GM18526 (cell line): Measurements from ENCODE around the gene SLC26A9.

Experiments used
- POLR2A ChIP-seq: IDR thresholded peaks from 3 replicates; pipeline ENCODE4 v1.6.1; 2011; ENCODE audit not compliant: insufficient read length; ENCODE audit errors: extremely low read depth

SLC26A9 gene

DNA sequence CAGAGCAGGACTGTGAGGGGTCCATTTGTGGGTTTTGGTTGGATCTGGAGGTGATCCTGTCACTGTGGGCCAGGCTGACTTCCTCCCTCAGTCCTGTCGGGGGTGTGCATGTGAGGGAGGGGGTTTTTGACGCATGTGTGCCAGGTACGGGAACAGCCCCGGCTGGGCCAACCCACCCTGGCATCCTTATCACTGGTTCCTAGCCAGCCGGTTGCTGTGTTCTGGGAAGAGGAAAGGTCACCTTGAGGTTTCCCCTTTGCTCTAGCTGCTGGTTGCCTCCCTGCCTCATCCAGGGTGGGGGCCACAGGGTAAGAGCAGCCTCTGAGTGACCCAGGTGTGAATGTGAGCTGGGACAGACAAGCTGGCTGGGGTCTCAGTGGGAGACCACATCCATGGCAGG lies 2.5 kb downstream of the SLC26A9 start:
- TF ChIP-seq POLR2A: no peak

DNA sequence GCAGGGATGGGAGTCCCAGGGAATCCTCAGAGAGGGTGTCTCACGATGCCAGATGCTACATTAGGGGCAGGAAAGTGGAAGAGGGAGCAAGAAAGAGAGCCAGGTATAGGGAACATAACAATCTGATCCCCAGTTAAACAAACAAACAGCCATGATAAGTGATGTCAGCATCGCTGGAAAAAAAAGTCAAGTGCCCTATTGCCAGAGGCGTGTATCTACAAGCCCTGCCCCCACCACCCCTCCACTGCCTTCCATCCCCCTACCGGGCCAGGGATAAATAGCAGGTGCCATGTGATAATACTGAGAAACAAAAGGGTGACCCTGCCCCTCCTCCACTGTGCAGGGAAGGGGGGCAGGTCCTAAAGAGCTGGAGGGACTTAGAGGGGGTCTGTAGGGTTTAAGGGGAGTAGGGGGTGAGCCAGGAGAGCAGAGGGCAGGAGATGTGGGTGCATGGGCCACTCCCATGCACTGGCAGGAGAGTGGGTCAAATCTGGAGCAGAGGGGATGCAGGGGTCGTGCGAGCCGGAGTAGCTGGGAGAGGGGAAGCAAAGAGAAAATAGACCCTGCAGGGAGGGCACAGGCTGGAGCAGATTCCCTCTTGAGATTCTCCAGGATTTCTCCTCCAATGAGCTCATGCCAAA lies 3.4 kb downstream of the SLC26A9 start:
- TF ChIP-seq POLR2A: no peak

DNA sequence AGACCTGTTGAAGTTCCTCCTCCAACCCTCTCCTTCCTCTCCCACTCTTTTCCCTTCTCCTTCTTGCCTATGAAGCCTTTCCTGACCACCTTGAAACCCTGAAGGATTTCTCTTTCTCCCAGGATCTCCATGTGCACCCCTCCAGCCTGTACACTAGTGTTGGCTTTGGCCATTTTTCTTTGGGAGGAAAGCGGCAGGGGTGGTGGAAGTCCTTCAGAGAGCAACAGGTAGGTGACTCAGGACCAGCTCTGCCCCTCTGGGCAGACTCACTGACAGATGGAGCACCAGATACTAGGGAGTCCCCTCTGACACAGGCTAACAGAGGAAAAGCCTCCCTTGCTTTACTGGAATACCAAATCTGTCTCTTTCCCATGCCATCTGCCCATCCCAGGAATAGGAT lies 4.6 kb downstream of the SLC26A9 start:
- TF ChIP-seq POLR2A: no peak

DNA sequence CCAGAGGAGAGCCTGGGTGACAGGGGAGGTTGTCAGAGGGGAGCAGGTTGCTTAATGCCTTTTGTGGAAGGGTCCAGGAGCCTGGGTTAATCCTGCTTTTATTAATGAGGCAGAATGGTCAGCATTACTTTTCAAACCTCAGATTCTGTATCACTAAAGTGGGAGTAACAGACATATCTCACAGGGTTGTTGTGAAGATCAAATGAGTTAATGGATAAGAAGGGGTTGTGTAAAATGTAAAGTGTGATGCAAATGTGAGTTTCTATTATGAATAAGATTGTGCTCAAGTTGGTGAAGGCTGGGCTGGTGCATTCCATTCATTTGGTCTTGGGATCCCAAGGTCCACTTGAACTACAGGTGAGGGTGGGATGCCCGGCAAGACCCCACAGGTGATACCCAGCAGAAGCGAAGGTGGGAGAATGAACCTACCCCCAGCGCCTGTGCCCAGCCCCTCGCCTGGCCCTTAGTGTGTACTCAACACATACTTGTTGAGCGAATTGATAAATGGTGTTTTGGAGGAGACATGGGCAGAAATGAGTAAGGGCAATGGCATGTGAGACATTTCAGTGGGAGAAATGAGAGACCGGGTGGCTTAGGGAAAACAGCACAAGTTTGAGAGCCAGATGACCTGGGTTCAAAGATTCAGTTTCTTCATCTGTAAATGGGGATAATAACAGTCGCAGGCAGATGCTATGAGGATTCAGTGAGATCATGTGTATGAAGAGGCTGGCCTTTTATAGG lies 6.2 kb downstream of the SLC26A9 start:
- no peak for TF ChIP-seq POLR2A

DNA sequence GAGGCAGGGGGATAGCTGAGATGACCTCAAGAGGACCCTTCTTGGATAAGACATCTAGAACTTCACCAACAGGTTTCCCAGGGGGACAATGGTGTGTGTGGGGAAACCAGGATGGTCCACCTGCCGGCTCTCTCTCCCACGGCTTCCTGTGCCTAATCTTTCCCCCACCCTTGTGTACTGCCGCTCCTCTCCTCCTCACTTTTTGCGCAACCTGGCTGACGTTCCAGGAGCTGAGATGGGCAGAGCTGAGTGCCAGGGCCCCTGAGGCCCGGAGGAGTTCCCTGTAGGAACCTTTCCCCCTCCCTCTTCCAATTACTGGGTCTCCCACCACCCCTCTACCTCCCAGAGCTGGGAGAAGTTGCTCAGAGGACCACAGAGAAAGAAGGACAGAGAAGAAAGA lies 6.9 kb downstream of the SLC26A9 start:
- no peak for TF ChIP-seq POLR2A

DNA sequence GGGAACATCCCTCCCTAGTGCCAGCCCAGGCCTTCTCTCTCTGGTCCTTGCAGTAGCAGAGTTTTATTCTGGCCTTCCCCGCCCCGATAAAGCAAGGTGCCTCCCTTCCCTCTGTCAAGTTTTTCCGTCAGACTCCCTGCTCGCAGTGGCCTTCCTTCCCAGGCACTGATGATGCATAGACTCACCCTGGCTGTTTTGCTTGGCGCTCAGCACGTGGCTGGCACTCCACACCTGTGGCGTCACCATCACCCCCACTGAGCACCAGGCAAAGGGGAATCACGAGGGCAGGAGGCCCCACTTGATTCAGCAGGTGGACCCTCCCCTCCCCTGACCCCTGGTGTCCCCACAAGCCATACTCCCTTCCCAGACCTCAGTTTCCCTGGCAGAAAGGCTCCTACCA lies 7.4 kb downstream of the SLC26A9 start:
- no peak for TF ChIP-seq POLR2A

DNA sequence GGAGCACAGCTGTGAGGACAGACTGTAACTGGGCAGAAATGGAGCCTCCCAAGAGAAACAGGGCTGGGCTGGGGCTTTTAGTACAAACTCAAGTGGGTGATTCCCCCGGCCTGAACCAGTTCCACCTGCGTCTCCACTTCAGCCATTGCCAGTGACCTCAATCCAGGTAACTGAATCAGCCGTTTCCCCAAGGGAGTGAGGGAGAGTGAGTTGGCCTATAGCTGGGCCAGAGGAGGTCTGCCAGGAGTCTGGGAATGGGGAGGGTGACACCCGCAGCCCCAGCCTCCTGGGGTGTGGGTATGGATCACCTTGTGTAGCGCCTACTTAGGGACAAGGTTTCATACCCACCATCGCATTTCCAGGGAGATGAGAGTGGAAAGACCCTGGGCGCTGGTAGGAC lies 8.5 kb downstream of the SLC26A9 start:
- no peak for TF ChIP-seq POLR2A

DNA sequence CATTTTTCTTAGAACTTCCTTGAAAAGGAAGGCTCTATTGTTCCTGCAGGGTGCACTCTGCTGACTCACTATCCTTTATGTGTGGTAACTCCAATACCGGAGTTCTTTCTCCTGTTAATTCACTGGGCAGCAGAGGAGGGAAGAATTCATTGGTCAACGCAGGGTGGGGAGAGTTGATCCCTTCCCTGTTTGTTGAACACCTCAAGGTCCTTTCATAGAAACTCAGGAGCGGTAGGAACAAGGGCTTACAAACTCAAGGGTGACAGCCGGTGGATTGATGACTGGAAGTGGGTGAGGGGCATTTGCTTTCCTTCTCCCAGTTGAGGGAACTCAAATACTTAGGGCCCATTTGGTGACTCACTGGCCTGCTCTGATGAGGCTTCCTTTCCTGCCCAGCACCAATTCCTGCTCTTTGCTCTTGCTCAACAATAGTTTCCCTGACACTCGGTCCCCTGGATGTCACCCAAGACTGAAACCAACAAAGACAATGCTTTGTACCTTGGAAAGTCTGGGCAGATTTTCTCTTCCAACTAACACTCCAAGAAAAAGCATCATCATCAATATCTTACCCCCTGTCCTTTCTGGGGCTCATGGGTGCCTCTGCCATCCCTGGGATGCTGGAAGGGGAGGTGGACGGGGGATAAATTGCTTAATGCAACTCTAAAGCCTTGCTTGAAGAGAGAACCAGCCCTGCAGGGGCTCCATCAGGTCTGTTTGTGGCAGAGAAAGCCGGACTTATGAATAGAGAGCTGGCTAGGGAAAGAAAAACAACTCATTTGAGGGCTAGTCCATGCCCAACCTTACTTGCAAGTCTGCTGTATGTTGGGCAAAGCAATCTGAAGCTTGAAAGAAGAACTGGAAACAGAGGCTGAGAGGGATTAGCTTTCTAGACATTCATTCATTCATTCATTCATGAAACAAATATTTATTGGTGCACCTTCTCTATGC lies 9.3 kb downstream of the SLC26A9 start:
- no peak for TF ChIP-seq POLR2A

DNA sequence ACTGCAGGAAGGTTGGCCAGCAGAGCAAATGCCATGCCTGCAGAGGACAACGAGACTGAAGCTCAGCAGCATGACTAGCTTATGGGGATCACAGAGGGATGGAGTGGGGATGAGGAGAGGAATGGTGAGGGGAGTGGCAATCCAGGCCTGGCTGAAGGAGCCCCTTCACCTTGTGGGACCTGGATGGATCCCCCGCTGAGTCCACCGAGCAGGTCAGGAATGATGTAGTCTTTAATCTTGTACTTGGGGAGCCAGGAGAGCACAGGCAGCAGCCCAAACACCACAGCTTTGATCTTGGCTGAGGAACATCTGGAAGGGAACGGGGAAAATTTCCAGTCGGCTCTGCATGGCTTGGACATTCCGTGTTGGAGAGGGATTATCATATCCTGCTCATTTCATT lies 10.5 kb downstream of the SLC26A9 start:
- TF ChIP-seq POLR2A: no peak

DNA sequence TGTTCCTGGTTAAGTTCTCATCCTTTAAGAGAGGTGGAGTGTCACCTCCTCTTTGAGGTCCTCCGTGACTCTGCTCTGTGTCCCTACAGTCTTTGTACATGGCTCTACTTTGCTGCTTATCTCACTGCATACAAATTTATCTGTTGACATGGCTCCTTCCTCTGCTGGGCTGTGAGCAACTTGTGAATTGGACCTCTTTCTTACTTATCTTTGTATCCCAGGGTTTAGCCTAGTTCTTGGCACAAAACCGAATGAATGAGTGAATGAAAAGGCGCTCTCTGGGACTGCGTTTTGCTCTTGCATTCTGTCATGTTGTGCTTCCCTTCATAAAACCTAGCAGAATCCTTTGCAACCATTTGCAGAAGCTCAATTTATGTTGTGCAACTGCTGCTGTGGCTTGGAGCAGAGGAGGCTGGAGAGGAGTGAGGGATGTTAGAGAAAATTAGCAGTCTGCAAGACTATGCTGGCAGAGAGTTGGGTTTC lies 12.4 kb downstream of the SLC26A9 start:
- no peak for TF ChIP-seq POLR2A

DNA sequence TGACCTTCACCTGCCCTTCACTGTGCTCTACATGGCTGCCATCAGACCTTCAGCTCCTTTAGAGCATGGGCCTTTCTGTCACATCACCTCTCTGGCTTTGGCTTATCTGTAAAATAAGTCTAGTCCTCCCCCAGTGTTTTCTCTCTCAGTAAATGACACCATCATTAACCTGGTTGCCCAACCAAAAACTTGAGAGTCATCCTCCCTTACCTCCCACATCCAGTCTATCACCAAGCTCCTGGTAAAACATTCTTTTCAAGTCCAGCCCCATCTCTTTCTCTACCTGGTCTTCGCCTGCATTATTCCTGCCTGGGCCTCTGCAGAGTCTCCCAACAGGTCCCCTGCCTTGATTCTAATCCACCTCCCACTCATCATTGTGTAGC lies 13.1 kb downstream of the SLC26A9 start:
- no peak for TF ChIP-seq POLR2A

DNA sequence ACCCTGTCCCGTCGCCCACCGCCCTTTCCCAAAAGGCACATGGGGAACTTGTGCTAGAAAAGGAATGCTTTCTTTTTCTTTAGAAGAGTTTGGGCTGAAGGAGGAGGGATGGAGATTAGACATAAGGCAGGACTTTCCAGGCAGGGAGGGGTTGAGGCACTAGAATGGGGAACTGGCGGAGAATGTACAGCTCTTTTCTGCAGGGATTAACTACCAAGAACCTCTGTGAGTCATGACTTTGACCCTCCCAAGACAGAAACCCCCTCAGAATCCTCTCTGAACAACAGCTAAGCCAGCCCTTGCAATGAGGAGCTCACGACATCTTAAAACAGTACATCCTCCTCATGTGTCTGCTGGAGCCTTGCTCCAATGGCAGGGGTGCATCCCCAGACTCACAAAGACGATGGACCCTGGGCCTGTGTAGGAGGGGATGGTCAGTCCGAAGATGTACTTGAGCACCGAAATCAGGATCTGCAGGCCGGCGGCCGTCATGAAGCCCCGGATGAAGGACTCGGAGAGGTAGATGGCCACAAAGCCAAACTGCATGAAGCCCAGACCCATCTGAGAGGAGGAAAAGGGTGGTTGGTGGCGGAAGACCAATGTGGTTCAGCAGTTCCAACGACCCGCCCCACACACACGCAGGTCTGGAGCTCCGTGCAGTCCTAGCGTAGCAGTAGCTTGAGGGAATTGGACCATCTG lies 13.6 kb downstream of the SLC26A9 start:
- no peak for TF ChIP-seq POLR2A

DNA sequence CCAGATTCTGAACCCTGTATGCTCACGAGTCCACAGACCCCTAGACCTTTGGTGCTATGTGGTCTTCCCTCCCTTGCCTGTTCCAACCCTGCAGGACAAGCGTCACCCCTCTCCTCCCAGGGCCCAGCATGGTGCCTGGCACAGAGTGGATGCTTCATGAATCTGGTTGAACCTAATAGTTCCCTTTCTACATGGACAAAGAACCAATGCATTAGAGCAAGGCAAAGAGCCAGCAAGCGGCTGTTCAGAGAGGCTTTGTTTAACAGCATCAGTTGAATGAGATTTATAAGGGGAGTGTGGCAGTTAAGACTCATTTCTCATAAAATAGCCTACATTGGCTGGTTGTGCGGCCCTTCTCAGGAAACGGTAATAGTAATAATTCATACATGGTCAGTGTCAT lies 14.9 kb downstream of the SLC26A9 start:
- no peak for TF ChIP-seq POLR2A

DNA sequence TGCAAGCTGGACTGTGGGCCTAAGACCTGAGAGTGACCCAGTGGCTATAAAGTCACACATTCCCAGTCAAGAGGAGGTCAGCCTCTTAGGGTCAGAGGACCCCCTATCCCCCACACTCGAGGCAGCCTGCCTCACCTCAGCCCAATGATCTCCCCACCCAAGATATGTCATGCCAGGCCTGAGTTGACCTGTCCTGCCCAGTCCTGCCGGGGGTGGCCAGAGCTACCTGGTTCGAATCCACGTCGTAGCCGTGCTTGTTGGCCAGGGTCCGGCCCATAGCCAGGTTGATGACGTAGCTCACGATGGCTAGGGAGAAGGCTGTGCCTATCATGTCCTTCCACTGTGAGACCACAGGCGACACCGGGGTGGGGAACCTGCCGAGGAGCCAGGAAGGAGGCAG lies 15.6 kb downstream of the SLC26A9 start:
- no peak for TF ChIP-seq POLR2A

DNA sequence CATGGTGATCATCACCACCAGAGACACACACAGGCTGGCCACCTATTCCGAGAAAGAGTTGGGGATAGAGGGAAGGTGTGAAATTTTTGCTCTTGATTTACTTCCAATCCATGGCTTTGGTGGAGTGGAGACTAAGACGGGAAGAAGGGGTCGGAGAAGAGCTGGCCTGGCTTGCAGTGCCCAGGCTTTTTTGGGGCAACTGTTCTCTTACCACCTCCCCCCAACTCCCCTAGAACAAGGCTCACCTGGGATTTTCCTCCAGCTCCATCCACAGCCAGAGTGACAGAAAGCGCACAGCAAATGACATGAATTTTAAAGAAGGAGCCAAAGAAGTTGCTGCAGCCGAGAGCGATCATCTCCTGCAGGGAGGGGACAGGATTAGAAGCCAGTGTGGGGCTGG lies 16.0 kb downstream of the SLC26A9 start:
- no peak for TF ChIP-seq POLR2A
